Stimulated activated CD4-positive, alpha-beta T cell treated with anti-CD3 and anti-CD28 coated beads, Interleukin-15, amount 100 ng/mL, for 1 hour (primary cell): ENCODE data around the gene MAPKBP1.

Source experiments
- DNase-seq, 2 donors: peaks; one replicate each; pipeline ENCODE4 v3.0.0-alpha.2; 2020; ENCODE audit warnings: low read depth in 1 of 2, low spot score in 1 of 2

MAPKBP1 gene

GRCh38 chr15:41847206-41847605, 72.9 kb downstream of the MAPKBP1 start:
- no peak for DNase-seq

- DNase-seq, result no peak
Observed at GRCh38 chr15:41847981-41848380, 73.7 kb downstream of the MAPKBP1 start.

GRCh38 chr15:41848631-41849030, 74.3 kb downstream of the MAPKBP1 start:
- DNase-seq, result no peak

- DNase-seq, result no peak
Observed at GRCh38 chr15:41849204-41849603, 74.9 kb downstream of the MAPKBP1 start.

- no peak for DNase-seq
Observed at GRCh38 chr15:41849861-41850260, 75.6 kb downstream of the MAPKBP1 start.

- DNase-seq, result no peak
Observed at GRCh38 chr15:41850482-41851166, 76.3 kb downstream of the MAPKBP1 start.

GRCh38 chr15:41851167-41851523, 76.9 kb downstream of the MAPKBP1 start:
- DNase-seq, result no peak

GRCh38 chr15:41851755-41852370, 77.6 kb downstream of the MAPKBP1 start:
- DNase-seq, result no peak

- no peak for DNase-seq
Observed at GRCh38 chr15:41852736-41853590, 78.7 kb downstream of the MAPKBP1 start.

GRCh38 chr15:41853831-41854230, 79.5 kb downstream of the MAPKBP1 start:
- DNase-seq, result no peak

- DNase-seq, result no peak
Observed at GRCh38 chr15:41854443-41854842, 80.2 kb downstream of the MAPKBP1 start.

GRCh38 chr15:41855261-41855961, 81.1 kb downstream of the MAPKBP1 start:
- DNase-seq, result no peak

GRCh38 chr15:41856262-41856661, 82.0 kb downstream of the MAPKBP1 start:
- no peak for DNase-seq

GRCh38 chr15:41856716-41857115, 82.4 kb downstream of the MAPKBP1 start:
- DNase-seq, result no peak

GRCh38 chr15:41857316-41857715, 83.0 kb downstream of the MAPKBP1 start:
- DNase-seq, result no peak

GRCh38 chr15:41858756-41859155, 84.5 kb downstream of the MAPKBP1 start:
- DNase-seq, result no peak

GRCh38 chr15:41860049-41860828, 86.0 kb downstream of the MAPKBP1 start:
- no peak for DNase-seq

GRCh38 chr15:41861736-41862356, 87.6 kb downstream of the MAPKBP1 start:
- DNase-seq, result no peak

- DNase-seq, result no peak
Observed at GRCh38 chr15:41862515-41863116, 88.3 kb downstream of the MAPKBP1 start.

GRCh38 chr15:41865490-41866055, 91.3 kb downstream of the MAPKBP1 start:
- no peak for DNase-seq
